Fibroblast of the aortic adventitia (primary cell): ENCODE results near the gene PARD6G. TPM values are rescaled to one million over a fixed set of nuclear protein-coding genes. Genes with fewer than 3 reads are reported as not detected.

Source experiments
- DNase-seq: peaks from one replicate; pipeline ENCODE4 v3.0.0-alpha.2; 2010; ENCODE audit warnings: low read depth
- H3K4me3 ChIP-seq: 2 replicates; pipeline ENCODE4 v1.5.1; 2011; ENCODE audit warnings: low read depth, mild to moderate bottlenecking, control low read depth, low read length, moderate library complexity
- CTCF ChIP-seq: IDR thresholded peaks from 2 replicates; pipeline ENCODE4 v1.5.1; 2011; ENCODE audit warnings: mild to moderate bottlenecking, low read length, control low read depth, inconsistent platforms; ENCODE audit not compliant: insufficient read depth
- total RNA-seq: library from RNA; depleted of rRNA; stranded (reverse); fragments of >200 nt; gene quantifications from 2 replicates; pipeline ENCODE4 v1.2.3, GENCODE V29; 2012; ENCODE audit warnings: low replicate concordance

The PARD6G gene
- total RNA-seq, 1 donor: 0.54 TPM

DNA sequence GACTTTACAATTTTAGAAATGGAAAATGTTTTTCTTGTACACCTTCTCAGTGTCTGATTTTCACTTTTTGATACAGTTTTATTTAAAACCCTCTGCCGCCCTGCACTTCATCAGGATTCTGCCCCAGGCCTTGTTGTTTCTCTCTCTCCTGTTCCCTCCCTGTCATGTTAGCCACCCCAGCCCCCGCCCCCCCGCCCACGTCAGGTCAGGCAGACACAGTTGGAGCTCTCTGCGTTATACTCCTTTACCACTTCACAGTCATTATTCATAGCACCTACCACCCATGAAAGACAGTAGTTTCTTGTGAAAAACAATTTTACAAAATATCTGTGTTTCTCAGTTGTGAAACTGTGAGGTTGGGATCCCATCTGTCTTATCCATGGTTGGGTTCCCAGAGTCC, 116.8 kb downstream of the PARD6G start:
- no peak overlapping the region for H3K4me3 ChIP-seq
- no peak for TF ChIP-seq CTCF
- no peak for DNase-seq

- TF ChIP-seq CTCF: no peak
- no peak overlapping the region for H3K4me3 ChIP-seq
- no peak for DNase-seq
These were observed 117.5 kb downstream of the PARD6G start for GRCh38 chr18:80129672-80130367.

GRCh38 chr18:80127635-80128034, 119.7 kb downstream of the PARD6G start:
- no peak for DNase-seq
- no peak overlapping the region for H3K4me3 ChIP-seq
- TF ChIP-seq CTCF: no peak

DNA sequence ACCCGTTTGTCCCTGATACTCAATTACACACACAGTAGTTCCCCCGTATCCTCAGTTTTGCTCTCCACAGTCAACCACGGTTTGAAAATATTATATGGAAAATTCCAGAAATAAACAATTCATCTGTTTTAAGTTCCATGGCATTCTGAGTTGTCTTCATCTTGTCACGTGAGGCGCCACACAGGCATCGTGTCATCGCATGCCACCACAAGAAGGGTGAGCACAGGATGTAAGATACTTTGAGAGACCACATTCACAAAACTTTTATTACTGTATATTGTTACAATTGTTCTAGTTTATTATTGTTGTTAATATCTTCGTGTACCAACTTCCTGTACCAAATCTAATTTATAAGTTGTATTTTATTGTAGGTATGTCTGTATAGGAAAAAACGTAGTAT, 120.5 kb downstream of the PARD6G start:
- DNase-seq: no peak

GRCh38 chr18:80124131-80124530, 123.2 kb downstream of the PARD6G start:
- TF ChIP-seq CTCF: no peak
- no peak for DNase-seq
- H3K4me3 ChIP-seq: no peak overlapping the region

More for the DNA sequence above, 120.5 kb downstream of the PARD6G start:
- TF ChIP-seq CTCF: no peak
- H3K4me3 ChIP-seq: no peak overlapping the region

DNA sequence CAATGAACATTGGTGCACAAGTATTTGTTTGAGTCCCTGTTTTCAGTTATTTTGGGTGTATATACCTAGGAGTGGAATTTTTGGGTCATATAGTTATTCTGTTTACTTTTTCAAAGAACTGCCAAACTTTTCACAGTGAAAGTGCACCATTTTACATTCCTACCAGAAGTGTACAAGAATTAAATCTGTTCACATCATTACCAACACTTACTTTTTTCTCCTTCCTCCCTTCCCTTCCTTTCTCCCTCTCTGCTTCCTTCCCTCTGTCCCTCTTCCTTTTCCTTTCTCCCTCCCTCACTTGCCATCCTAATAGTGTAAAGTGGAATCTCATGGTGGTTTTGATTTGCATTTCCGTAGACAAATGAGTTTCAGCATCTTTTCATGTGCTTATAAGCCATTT, 126.4 kb downstream of the PARD6G start:
- no peak overlapping the region for H3K4me3 ChIP-seq
- no peak for DNase-seq
- no peak for TF ChIP-seq CTCF

DNA sequence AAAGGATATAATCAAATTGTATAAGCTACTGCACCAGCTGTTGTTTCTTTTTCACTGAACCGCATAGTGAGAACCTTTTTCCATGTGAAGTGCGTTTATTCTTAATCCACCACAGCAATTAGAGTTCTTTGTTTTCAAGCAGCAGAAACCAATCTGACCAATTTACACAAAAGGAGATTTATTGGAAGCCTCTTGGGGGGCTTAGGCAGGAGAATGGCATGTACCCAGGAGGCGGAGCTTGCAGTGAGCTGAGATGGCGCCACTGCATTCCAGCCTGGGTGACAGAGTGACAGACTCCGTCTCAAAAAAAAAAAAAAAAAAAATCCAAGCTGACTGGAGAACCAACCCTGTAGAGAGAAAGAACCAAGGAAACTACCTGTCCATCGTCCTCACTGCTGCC, 128.2 kb downstream of the PARD6G start:
- no peak overlapping the region for H3K4me3 ChIP-seq
- no peak for TF ChIP-seq CTCF
- DNase-seq: no peak
